Measurements from ENCODE around the gene MT1M. TPM values are rescaled to one million over a fixed set of nuclear protein-coding genes. Genes with fewer than 3 reads are reported as not detected.

MT1M gene
- total RNA-seq, 1 donor from 2014 or later, result 1.2 TPM

DNA sequence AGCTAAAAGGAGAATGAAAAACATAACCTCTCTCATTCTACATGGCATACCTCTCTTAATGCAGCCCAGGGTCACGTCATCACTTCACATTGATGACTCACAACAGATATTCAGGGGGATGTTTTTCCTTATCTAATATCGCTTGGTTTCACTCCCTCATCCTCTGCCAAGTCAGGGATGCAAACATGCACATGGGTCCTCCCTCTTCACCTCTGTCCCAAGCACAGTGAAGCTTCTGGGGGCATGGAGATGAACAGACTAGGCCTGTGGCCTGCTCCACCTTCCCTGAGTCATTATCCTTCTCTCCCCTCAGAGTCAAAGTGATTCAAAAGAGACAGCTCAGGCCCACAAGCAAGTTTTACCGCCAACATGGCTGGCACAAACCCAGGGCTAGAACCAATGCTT lies 26.4 kb upstream of the MT1M start:
- Mint-ChIP-seq H3K4me1 (ENCODE audit: unreplicated experiment) (peaks cover 42% of the 10 kb centered on the region), H3K9me3 (ENCODE audit: unreplicated experiment) (no peaks in the 10 kb centered on the region), H3K27me3 (ENCODE audit: unreplicated experiment) (no peaks in the 10 kb centered on the region), H3K4me3 (ENCODE audit: unreplicated experiment) (no peak overlapping the region), H3K36me3 (ENCODE audit: unreplicated experiment) (no peaks in the 10 kb centered on the region), H3K27ac (ENCODE audit: unreplicated experiment) (peak overlapping the region; percentile 99)
- no peak for DNase-seq (ENCODE audit: extremely low spot score, unreplicated experiment)
- TF ChIP-seq, protein P1, sequence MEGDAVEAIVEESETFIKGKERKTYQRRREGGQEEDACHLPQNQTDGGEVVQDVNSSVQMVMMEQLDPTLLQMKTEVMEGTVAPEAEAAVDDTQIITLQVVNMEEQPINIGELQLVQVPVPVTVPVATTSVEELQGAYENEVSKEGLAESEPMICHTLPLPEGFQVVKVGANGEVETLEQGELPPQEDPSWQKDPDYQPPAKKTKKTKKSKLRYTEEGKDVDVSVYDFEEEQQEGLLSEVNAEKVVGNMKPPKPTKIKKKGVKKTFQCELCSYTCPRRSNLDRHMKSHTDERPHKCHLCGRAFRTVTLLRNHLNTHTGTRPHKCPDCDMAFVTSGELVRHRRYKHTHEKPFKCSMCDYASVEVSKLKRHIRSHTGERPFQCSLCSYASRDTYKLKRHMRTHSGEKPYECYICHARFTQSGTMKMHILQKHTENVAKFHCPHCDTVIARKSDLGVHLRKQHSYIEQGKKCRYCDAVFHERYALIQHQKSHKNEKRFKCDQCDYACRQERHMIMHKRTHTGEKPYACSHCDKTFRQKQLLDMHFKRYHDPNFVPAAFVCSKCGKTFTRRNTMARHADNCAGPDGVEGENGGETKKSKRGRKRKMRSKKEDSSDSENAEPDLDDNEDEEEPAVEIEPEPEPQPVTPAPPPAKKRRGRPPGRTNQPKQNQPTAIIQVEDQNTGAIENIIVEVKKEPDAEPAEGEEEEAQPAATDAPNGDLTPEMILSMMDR (IDR thresholded peaks at IDR 0.05), result no peak

DNA sequence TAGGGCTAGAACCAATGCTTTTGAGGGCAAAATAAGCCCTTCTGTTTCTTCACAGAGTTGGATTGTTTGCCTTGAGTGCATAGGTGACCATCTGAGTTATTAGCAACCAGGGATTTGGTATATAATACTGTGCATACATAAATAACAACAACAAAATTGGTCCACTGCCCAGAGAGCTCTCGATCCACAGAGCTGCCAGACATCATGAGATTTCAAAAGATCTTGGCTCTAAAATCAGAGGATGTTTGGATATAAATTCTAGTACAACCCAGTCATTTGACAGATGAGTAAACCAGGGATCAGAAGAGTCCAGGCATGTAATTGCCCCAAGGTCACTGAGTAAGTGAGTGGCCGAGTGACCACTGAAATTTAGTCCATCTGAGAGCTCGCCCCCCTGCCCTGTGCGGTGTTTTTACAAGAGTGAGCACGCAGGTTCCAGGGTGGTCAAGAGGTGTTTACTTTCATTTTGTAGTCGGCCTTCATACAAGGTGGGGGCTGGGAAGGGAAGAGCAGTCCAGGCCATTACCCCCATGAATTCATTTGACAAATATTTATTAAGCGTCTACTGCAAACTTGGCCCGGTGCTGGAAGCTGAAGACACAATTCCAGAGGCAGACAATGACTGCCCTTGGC lies 25.9 kb upstream of the MT1M start:
- TF ChIP-seq, protein P1 (IDR thresholded peaks at IDR 0.05), result no peak
- DNase-seq (ENCODE audit: extremely low spot score, unreplicated experiment), result no peak
- H3K27me3 Mint-ChIP-seq (ENCODE audit: unreplicated experiment), result no peaks in the 10 kb centered on the region
- H3K27ac Mint-ChIP-seq (ENCODE audit: unreplicated experiment), result peak overlapping the region; percentile 99
- no peaks in the 10 kb centered on the region for H3K36me3 Mint-ChIP-seq (ENCODE audit: unreplicated experiment)
- no peaks in the 10 kb centered on the region for H3K9me3 Mint-ChIP-seq (ENCODE audit: unreplicated experiment)
- peak overlapping the region; percentile 55 for H3K4me3 Mint-ChIP-seq (ENCODE audit: unreplicated experiment)
- H3K4me1 Mint-ChIP-seq (ENCODE audit: unreplicated experiment), result peaks cover 47% of the 10 kb centered on the region

DNA sequence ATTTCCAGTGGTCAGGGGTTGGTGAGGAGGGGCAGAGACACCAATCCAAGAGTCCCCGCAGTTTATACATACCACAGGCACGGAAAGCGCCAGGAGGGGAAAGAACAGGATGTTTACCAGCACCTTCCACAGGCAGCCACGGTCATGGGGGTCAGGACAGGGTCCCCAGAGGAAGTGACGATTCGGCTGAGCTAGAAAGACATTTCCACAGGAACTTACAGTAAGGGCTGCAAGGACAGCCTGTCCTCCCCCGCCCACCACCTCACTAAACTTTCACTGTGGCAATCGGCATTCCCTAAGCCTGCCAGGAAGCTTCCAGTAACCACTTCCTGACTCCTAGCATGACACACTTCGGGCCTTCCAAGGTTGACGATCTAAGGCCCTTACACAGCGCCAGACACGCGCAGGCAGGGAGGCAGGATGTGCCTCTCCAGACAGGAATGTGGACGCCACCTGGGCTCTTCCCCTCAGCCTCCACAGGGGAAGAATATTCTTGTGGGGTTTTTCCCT lies 25.3 kb upstream of the MT1M start:
- H3K36me3 Mint-ChIP-seq (ENCODE audit: unreplicated experiment), result no peaks in the 10 kb centered on the region
- H3K27ac Mint-ChIP-seq (ENCODE audit: unreplicated experiment), result peak overlapping the region; percentile 99
- H3K27me3 Mint-ChIP-seq (ENCODE audit: unreplicated experiment), result no peaks in the 10 kb centered on the region
- no peaks in the 10 kb centered on the region for H3K9me3 Mint-ChIP-seq (ENCODE audit: unreplicated experiment)
- TF ChIP-seq, protein P1 (IDR thresholded peaks at IDR 0.05), result no peak
- DNase-seq (ENCODE audit: extremely low spot score, unreplicated experiment), result peak; percentile 88
- H3K4me3 Mint-ChIP-seq (ENCODE audit: unreplicated experiment), result peak overlapping the region; percentile 55
- peaks cover 47% of the 10 kb centered on the region for H3K4me1 Mint-ChIP-seq (ENCODE audit: unreplicated experiment)

DNA sequence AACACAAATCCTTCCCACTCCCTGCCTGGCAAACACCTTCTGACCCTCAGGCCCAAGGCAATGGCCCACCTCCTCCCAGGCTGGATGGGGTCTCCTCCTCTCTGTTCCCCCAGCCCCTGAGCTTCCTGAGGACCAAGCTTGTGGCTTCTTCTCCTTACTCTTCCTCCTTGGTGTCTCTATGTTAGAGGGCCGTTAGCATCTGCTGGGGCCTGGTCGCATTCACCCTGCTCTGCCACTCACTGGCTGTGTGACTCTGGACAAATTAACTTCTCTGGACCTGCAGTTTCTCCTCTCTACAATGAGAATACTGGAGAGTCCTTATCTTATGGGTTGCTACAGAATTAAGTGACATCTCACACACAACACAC lies 24.8 kb upstream of the MT1M start:
- H3K4me3 Mint-ChIP-seq (ENCODE audit: unreplicated experiment), result peak overlapping the region; percentile 55
- TF ChIP-seq, protein P1 (IDR thresholded peaks at IDR 0.05), result no peak
- H3K36me3 Mint-ChIP-seq (ENCODE audit: unreplicated experiment), result no peaks in the 10 kb centered on the region
- H3K27me3 Mint-ChIP-seq (ENCODE audit: unreplicated experiment), result no peaks in the 10 kb centered on the region
- H3K4me1 Mint-ChIP-seq (ENCODE audit: unreplicated experiment), result peaks cover 51% of the 10 kb centered on the region
- H3K9me3 Mint-ChIP-seq (ENCODE audit: unreplicated experiment), result no peaks in the 10 kb centered on the region
- no peak for DNase-seq (ENCODE audit: extremely low spot score, unreplicated experiment)
- H3K27ac Mint-ChIP-seq (ENCODE audit: unreplicated experiment), result peak overlapping the region; percentile 99

DNA sequence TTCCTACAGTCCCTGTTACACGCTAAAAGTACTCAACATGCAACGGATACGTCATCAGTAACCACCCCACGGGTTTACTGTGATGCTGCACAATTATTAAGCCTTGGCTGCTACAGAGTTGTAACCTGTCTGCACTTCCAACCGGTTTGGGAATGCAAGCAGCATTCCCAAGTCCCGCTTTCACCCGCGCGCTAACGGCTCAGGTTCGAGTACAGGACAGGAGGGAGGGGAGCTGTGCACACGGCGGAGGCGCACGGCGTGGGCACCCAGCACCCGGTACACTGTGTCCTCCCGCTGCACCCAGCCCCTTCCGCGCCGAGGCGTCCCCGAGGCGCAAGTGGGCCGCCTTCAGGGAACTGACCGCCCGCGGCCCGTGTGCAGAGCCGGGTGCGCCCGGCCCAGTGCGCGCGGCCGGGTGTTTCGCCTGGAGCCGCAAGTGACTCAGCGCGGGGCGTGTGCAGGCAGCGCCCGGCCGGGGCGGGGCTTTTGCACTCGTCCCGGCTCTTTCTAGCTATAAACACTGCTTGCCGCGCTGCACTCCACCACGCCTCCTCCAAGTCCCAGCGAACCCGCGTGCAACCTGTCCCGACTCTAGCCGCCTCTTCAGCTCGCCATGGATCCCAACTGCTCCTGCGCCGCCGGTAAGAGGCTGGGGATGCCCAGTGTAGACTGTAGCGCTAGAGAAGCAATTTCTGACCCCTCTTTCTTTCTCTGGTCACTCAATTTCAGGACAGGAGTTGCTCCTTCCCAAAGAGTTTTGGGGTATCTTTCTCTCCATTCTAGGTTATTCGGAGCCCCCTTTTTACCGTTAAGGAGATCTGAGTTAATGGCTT lies 24.2 kb upstream of the MT1M start, which contains the start of gene MT2A:
MT2A (plus strand) TSS at position 542 of the 833 bp plus-strand sequence; CDS start at position 614, 72 bp downstream.
- H3K9me3 Mint-ChIP-seq (ENCODE audit: unreplicated experiment), result no peaks in the 10 kb centered on the region
- H3K4me3 Mint-ChIP-seq (ENCODE audit: unreplicated experiment), result peak within 1 kb of the TSS; percentile 90
- no peaks in the 10 kb centered on the region for H3K27me3 Mint-ChIP-seq (ENCODE audit: unreplicated experiment)
- DNase-seq (ENCODE audit: extremely low spot score, unreplicated experiment), result peak; percentile 96
- peak within 1 kb of the TSS; percentile 99 for H3K27ac Mint-ChIP-seq (ENCODE audit: unreplicated experiment)
- no peaks in the 10 kb centered on the region for H3K36me3 Mint-ChIP-seq (ENCODE audit: unreplicated experiment)
- TF ChIP-seq, protein P1 (IDR thresholded peaks at IDR 0.05), result no peak
- peaks cover 51% of the 10 kb centered on the region for H3K4me1 Mint-ChIP-seq (ENCODE audit: unreplicated experiment)

All from osteocyte (in vitro differentiated cells).